ENCODE measurements around the gene IDH3B. TPM values are rescaled to one million over a fixed set of nuclear protein-coding genes. Genes with fewer than 3 reads are reported as not detected.

IDH3B gene
- total and polyA plus RNA-seq, 2 of the 13 experiments (the other 11 are each of a cell fraction or from before 2014, with no cell fraction given): 215 to 254 TPM

DNA sequence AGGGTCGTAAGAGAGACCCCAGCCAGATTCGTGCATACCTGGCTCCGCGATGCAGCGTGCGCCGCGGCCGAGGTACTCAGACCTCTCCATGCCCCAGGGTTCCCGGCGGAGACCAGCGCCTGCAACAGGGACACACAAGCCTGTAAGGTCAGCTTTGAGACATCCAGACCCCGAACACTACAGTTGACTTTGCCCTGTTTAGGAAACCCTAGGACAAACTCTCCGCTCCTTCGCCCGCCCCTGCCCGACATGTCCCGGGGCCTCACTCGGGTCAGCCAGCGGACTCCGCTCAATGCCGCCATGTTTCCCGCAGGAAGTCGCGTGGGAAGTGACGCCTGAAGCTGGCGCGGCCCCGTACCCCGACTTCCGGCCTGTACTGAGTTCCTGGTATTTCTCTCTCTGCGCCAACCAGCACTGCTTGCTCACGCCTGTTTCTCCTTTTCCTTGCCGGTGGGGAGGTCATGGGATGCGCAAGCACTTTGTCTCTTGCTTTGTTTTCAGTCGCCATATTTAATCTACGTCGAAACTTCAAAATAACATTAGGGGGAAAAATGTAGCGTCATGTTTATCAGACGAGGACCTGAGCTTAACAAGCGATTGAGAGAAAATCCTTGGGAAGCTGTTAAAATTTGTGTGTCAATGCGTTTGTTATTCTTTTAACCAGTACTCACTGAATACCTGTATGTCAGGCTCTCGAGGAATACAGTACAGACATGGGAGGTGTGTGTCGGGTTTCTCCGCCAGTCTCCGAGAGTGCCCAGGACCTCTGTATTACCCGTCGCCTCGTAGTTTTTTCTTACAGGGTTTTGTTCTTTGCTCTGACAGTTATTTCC lies at the start of gene IDH3B (continued):
- TF ChIP-seq NFIC (IDR thresholded peaks at IDR 0.05; ENCODE audit: low read length): no peak
- TF ChIP-seq, protein P1, sequence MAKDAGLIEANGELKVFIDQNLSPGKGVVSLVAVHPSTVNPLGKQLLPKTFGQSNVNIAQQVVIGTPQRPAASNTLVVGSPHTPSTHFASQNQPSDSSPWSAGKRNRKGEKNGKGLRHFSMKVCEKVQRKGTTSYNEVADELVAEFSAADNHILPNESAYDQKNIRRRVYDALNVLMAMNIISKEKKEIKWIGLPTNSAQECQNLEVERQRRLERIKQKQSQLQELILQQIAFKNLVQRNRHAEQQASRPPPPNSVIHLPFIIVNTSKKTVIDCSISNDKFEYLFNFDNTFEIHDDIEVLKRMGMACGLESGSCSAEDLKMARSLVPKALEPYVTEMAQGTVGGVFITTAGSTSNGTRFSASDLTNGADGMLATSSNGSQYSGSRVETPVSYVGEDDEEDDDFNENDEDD (CRISPR knock-in tag; IDR thresholded peaks at IDR 0.05; ENCODE audit: borderline replicate concordance): peak; percentile 66; the same call in 1 of the 2 replicates
- no peak for TF ChIP-seq SP5 (CRISPR knock-in tag; IDR thresholded peaks at IDR 0.05; ENCODE audit: borderline replicate concordance, low read depth)
- no peak for TF ChIP-seq PHB2 (IDR thresholded peaks at IDR 0.05; ENCODE audit: partially characterized antibody)
- TF ChIP-seq, protein P2, sequence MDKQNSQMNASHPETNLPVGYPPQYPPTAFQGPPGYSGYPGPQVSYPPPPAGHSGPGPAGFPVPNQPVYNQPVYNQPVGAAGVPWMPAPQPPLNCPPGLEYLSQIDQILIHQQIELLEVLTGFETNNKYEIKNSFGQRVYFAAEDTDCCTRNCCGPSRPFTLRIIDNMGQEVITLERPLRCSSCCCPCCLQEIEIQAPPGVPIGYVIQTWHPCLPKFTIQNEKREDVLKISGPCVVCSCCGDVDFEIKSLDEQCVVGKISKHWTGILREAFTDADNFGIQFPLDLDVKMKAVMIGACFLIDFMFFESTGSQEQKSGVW (CRISPR knock-in tag; IDR thresholded peaks at IDR 0.05; ENCODE audit: borderline replicate concordance): no peak
- TF ChIP-seq RARG (CRISPR knock-in tag; IDR thresholded peaks at IDR 0.05; ENCODE audit: low read depth): no peak
- TF ChIP-seq, protein P3, sequence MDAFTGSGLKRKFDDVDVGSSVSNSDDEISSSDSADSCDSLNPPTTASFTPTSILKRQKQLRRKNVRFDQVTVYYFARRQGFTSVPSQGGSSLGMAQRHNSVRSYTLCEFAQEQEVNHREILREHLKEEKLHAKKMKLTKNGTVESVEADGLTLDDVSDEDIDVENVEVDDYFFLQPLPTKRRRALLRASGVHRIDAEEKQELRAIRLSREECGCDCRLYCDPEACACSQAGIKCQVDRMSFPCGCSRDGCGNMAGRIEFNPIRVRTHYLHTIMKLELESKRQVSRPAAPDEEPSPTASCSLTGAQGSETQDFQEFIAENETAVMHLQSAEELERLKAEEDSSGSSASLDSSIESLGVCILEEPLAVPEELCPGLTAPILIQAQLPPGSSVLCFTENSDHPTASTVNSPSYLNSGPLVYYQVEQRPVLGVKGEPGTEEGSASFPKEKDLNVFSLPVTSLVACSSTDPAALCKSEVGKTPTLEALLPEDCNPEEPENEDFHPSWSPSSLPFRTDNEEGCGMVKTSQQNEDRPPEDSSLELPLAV (CRISPR knock-in tag; conservative IDR thresholded peaks at IDR 0.05; ENCODE audit: low read depth): no peak
- TF ChIP-seq MED1 (CRISPR knock-in tag; IDR thresholded peaks at IDR 0.05): peak; percentile 88
- peak; percentile 91 for TF ChIP-seq ZNF850 (CRISPR knock-in tag; conservative IDR thresholded peaks at IDR 0.05)
- TF ChIP-seq, protein P4, sequence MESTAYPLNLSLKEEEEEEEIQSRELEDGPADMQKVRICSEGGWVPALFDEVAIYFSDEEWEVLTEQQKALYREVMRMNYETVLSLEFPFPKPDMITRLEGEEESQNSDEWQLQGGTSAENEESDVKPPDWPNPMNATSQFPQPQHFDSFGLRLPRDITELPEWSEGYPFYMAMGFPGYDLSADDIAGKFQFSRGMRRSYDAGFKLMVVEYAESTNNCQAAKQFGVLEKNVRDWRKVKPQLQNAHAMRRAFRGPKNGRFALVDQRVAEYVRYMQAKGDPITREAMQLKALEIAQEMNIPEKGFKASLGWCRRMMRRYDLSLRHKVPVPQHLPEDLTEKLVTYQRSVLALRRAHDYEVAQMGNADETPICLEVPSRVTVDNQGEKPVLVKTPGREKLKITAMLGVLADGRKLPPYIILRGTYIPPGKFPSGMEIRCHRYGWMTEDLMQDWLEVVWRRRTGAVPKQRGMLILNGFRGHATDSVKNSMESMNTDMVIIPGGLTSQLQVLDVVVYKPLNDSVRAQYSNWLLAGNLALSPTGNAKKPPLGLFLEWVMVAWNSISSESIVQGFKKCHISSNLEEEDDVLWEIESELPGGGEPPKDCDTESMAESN (CRISPR knock-in tag; conservative IDR thresholded peaks at IDR 0.05): peak; percentile 97
- TF ChIP-seq, protein P5, sequence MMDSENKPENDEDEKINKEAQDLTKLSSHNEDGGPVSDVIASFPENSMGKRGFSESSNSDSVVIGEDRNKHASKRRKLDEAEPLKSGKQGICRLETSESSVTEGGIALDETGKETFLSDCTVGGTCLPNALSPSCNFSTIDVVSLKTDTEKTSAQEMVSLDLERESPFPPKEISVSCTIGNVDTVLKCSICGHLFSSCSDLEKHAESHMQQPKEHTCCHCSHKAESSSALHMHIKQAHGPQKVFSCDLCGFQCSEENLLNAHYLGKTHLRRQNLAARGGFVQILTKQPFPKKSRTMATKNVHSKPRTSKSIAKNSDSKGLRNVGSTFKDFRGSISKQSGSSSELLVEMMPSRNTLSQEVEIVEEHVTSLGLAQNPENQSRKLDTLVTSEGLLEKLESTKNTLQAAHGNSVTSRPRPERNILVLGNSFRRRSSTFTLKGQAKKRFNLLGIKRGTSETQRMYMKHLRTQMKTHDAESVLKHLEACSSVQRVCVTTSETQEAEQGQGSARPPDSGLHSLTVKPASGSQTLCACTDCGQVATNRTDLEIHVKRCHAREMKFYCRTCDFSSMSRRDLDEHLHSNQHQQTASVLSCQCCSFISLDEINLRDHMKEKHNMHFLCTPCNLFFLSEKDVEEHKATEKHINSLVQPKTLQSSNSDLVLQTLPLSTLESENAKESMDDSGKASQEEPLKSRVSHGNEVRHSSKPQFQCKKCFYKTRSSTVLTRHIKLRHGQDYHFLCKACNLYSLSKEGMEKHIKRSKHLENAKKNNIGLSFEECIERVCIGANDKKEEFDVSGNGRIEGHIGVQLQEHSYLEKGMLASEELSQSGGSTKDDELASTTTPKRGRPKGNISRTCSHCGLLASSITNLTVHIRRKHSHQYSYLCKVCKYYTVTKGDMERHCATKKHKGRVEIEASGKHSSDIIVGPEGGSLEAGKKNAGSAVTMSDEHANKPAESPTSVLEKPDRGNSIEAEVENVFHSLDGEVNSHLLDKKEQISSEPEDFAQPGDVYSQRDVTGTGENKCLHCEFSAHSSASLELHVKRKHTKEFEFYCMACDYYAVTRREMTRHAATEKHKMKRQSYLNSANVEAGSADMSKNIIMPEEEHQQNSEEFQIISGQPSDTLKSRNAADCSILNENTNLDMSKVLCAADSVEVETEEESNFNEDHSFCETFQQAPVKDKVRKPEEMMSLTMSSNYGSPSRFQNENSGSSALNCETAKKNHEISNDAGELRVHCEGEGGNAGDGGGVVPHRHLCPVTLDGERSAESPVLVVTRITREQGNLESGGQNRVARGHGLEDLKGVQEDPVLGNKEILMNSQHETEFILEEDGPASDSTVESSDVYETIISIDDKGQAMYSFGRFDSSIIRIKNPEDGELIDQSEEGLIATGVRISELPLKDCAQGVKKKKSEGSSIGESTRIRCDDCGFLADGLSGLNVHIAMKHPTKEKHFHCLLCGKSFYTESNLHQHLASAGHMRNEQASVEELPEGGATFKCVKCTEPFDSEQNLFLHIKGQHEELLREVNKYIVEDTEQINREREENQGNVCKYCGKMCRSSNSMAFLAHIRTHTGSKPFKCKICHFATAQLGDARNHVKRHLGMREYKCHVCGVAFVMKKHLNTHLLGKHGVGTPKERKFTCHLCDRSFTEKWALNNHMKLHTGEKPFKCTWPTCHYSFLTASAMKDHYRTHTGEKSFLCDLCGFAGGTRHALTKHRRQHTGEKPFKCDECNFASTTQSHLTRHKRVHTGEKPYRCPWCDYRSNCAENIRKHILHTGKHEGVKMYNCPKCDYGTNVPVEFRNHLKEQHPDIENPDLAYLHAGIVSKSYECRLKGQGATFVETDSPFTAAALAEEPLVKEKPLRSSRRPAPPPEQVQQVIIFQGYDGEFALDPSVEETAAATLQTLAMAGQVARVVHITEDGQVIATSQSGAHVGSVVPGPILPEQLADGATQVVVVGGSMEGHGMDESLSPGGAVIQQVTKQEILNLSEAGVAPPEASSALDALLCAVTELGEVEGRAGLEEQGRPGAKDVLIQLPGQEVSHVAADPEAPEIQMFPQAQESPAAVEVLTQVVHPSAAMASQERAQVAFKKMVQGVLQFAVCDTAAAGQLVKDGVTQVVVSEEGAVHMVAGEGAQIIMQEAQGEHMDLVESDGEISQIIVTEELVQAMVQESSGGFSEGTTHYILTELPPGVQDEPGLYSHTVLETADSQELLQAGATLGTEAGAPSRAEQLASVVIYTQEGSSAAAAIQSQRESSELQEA (CRISPR knock-in tag; IDR thresholded peaks at IDR 0.05; ENCODE audit: not compliant biosample characterization): peak; percentile 94
- TF ChIP-seq ZNF781 (CRISPR knock-in tag; IDR thresholded peaks at IDR 0.05; ENCODE audit: borderline replicate concordance, not compliant biosample characterization): peak; percentile 91
- no peak for TF ChIP-seq ZNF382 (CRISPR knock-in tag; IDR thresholded peaks at IDR 0.05; ENCODE audit: borderline replicate concordance)
- TF ChIP-seq EHMT2 (IDR thresholded peaks at IDR 0.05; ENCODE audit: borderline replicate concordance, low read depth, low read length): peak; percentile 91; the same call in 1 of the 2 replicates

Measured in HepG2 (cell line).